ENCODE data around the gene ZNF426. TPM values are rescaled to one million over a fixed set of nuclear protein-coding genes. Genes with fewer than 3 reads are reported as not detected.
A peak's percentile ranks its signal among the peaks of the same experiment; 100 is the strongest.
"Not testable (repeated sequence)": the region's sequence is repeated elsewhere in the genome, so short reads cannot be mapped to it uniquely, and the experiment has no call there.

Gene ZNF426
- total and polyA plus RNA-seq, 2 donors from 2014 or later = 2.9 to 22.9 TPM

DNA sequence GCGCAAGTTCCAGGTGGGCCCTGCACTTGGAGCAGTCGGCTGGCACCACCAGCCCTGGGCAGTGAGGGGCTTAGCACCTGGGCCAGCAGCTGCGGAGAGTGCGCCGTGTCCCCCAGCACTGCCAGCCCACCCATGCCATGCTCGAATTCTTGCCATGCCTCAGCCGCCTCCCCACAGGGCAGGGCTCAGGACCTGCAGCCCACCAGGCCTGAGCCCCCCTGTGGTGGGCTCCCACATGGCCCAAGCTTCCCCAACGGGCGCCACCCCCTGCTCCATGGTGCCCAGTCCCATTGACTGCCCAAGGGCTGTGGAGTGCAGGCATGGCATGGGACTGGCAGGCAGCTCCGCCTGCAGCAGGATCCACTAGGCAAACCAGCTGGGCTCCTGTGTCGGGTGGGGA is 9.4 kb upstream of the ZNF426 start:
- DNase-seq (no peak), FAIRE-seq (no peak)
- intact Hi-C loops (cut with DNase I) = no loop called here
- Histone ChIP-seq H3K27ac (ENCODE audit: low read depth in 2 of 2, low read length in 2 of 2) (no peak overlapping the region), H3K36me3 (ENCODE audit: control insufficient read depth in 2 of 3, insufficient read depth in 3 of 3, low read length in 3 of 3) (no peaks in the 10 kb centered on the region), H3K9me3 (ENCODE audit: control insufficient read depth in 2 of 3, insufficient read depth in 1 of 3, low read length in 3 of 3) (peaks cover 0 to 14% (median 0%) of the 10 kb centered on the region in 3 donors), H3K4me1 (ENCODE audit: control insufficient read depth in 2 of 3, insufficient read depth in 2 of 3, low read depth in 1 of 3, low read length in 3 of 3) (no peaks in the 10 kb centered on the region), H3K4me3 (ENCODE audit: low read length in 3 of 3) (no peak overlapping the region), H3K27me3 (ENCODE audit: control insufficient read depth, insufficient read depth, low read length) (no peaks in the 10 kb centered on the region), H3K9ac (ENCODE audit: low read length in 3 of 3) (no peak overlapping the region)
- TF ChIP-seq, protein P1, sequence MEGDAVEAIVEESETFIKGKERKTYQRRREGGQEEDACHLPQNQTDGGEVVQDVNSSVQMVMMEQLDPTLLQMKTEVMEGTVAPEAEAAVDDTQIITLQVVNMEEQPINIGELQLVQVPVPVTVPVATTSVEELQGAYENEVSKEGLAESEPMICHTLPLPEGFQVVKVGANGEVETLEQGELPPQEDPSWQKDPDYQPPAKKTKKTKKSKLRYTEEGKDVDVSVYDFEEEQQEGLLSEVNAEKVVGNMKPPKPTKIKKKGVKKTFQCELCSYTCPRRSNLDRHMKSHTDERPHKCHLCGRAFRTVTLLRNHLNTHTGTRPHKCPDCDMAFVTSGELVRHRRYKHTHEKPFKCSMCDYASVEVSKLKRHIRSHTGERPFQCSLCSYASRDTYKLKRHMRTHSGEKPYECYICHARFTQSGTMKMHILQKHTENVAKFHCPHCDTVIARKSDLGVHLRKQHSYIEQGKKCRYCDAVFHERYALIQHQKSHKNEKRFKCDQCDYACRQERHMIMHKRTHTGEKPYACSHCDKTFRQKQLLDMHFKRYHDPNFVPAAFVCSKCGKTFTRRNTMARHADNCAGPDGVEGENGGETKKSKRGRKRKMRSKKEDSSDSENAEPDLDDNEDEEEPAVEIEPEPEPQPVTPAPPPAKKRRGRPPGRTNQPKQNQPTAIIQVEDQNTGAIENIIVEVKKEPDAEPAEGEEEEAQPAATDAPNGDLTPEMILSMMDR (IDR thresholded peaks at IDR 0.05; ENCODE audit: borderline replicate concordance, extremely low read depth, insufficient read depth) = no peak

DNA sequence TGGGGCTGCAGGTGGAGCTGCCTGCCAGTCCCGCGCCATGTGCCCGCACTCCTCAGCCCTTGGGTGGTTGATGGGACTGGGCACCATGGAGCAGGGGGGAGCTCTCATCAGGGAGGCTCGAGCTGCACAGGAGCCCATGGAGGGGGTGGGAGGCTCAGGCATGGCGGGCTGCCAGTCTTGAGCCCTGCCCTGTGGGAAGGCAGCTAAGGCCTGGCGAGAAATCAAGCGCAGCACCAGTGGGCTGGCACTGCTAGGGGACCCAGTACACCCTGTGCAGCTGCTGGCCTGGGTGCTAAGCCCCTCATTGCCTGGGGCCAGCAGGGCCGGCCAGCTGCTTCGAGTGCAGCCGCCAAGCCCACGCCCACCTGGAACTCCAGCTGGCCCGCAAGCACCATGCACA is 2.8 kb upstream of the ZNF426 start:
- H3K27ac ChIP-seq (ENCODE audit: low read depth in 2 of 2, low read length in 2 of 2); H3K4me1 ChIP-seq (ENCODE audit: control insufficient read depth in 2 of 3, insufficient read depth in 2 of 3, low read depth in 1 of 3, low read length in 3 of 3); H3K27me3 ChIP-seq (ENCODE audit: control insufficient read depth, insufficient read depth, low read length); H3K4me3 ChIP-seq (ENCODE audit: low read length in 3 of 3); H3K9ac ChIP-seq (ENCODE audit: low read length in 3 of 3); DNase-seq; FAIRE-seq; H3K9me3 ChIP-seq (ENCODE audit: control insufficient read depth in 2 of 3, insufficient read depth in 1 of 3, low read length in 3 of 3); intact Hi-C loops (cut with DNase I); H3K36me3 ChIP-seq (ENCODE audit: control insufficient read depth in 2 of 3, insufficient read depth in 3 of 3, low read length in 3 of 3): not testable (repeated sequence)

DNA sequence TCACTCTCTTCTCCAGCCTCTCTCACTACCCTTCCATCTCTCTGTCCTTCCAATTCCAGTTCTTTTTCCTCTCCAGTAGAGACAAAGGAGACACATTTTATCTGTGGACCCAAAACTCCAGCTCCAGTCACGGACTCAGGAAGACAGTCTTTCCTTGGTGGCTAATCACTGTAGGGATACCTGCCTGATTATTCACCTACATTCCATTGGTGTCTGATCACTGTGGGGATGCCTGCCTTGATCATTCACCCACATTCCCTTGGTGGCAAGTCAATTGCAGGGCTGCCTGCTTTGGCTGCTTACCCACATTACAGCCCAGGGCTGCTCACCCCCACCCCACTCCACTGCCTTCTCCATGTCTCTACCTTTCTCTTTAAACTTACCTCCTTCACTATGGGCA is 1.5 kb upstream of the ZNF426 start:
- intact Hi-C loops (cut with DNase I); DNase-seq; H3K9ac ChIP-seq (ENCODE audit: low read length in 3 of 3); H3K27me3 ChIP-seq (ENCODE audit: control insufficient read depth, insufficient read depth, low read length); H3K27ac ChIP-seq (ENCODE audit: low read depth in 2 of 2, low read length in 2 of 2); FAIRE-seq; H3K4me3 ChIP-seq (ENCODE audit: low read length in 3 of 3); H3K4me1 ChIP-seq (ENCODE audit: control insufficient read depth in 2 of 3, insufficient read depth in 2 of 3, low read depth in 1 of 3, low read length in 3 of 3): not testable (repeated sequence)
- peaks cover 9 to 11% (median 11%) of the 10 kb centered on the region in 3 donors for H3K36me3 ChIP-seq (ENCODE audit: control insufficient read depth in 2 of 3, insufficient read depth in 3 of 3, low read length in 3 of 3)
- H3K9me3 ChIP-seq (ENCODE audit: control insufficient read depth in 2 of 3, insufficient read depth in 1 of 3, low read length in 3 of 3) = peaks cover 0 to 12% (median 3%) of the 10 kb centered on the region in 3 donors

DNA sequence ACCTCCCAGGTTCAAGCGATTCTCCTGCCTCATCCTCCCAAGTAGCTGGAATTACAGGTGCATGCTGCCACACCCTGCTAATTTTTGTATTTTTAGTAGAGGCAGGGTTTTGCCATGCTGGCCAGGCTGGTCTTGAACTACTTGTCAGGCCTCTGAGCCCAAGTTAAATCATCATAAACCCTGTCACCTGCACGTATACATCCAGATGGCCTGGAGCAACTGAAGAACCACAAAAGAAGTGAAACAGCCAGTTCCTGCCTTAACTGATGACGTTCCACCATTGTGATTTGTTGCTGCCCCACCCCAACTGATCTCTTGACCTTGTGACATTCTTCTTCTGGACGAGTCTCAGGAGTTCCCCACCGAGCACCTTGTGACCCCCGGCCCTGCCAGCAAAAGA is 756 bp upstream of the ZNF426 start:
- H3K4me1 ChIP-seq (ENCODE audit: control insufficient read depth in 2 of 3, insufficient read depth in 2 of 3, low read depth in 1 of 3, low read length in 3 of 3); H3K27me3 ChIP-seq (ENCODE audit: control insufficient read depth, insufficient read depth, low read length); FAIRE-seq; intact Hi-C loops (cut with DNase I): not testable (repeated sequence)
- H3K27ac ChIP-seq (ENCODE audit: low read depth in 2 of 2, low read length in 2 of 2) = peak overlapping the region; percentile 95 to 97
- peaks cover 11 to 18% (median 17%) of the 10 kb centered on the region in 3 donors for H3K36me3 ChIP-seq (ENCODE audit: control insufficient read depth in 2 of 3, insufficient read depth in 3 of 3, low read length in 3 of 3)
- DNase-seq = peak in 1 of 5 donors; percentile 38
- H3K9ac ChIP-seq (ENCODE audit: low read length in 3 of 3) = peak overlapping the region in 1 of 3 donors; percentile 59
- H3K9me3 ChIP-seq (ENCODE audit: control insufficient read depth in 2 of 3, insufficient read depth in 1 of 3, low read length in 3 of 3) = peaks cover 0 to 12% (median 3%) of the 10 kb centered on the region in 3 donors
- H3K4me3 ChIP-seq (ENCODE audit: low read length in 3 of 3) = peak overlapping the region; percentile 74 to 96 (median 96)

DNA sequence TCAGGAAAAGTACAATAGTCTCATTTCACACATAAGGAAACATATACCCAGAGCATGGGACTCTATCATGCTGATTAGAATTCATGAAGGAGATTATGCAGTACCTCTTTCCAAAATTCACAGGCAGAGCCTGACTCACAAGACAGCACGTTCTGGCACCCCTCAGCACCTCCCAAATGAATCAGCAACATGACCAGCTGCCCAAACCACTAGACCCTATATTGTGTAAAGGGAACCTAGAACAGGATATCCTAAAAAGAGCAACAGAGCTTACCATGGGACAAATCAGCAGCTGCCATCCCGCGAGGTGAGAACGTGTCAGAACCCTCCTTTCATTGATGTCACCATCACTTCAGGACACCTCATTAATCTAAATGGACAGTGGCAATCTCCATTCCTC is 2.5 kb downstream of the ZNF426 start:
- TF ChIP-seq, protein P1 (IDR thresholded peaks at IDR 0.05; ENCODE audit: borderline replicate concordance, extremely low read depth, insufficient read depth) = no peak
- Histone ChIP-seq H3K27me3 (ENCODE audit: control insufficient read depth, insufficient read depth, low read length) (no peaks in the 10 kb centered on the region), H3K4me1 (ENCODE audit: control insufficient read depth in 2 of 3, insufficient read depth in 2 of 3, low read depth in 1 of 3, low read length in 3 of 3) (no peaks in the 10 kb centered on the region), H3K9me3 (ENCODE audit: control insufficient read depth in 2 of 3, insufficient read depth in 1 of 3, low read length in 3 of 3) (peaks cover 10 to 38% (median 11%) of the 10 kb centered on the region in 3 donors), H3K4me3 (ENCODE audit: low read length in 3 of 3) (no peak overlapping the region), H3K9ac (ENCODE audit: low read length in 3 of 3) (no peak overlapping the region), H3K27ac (ENCODE audit: low read depth in 2 of 2, low read length in 2 of 2) (no peak overlapping the region), H3K36me3 (ENCODE audit: control insufficient read depth in 2 of 3, insufficient read depth in 3 of 3, low read length in 3 of 3) (peaks cover 34 to 49% (median 41%) of the 10 kb centered on the region in 3 donors)
- FAIRE-seq = no peak
- DNase-seq = no peak
- intact Hi-C loops (cut with DNase I) = no loop called here
